D721Med (cell line): ENCODE measurements around the gene RYR1.

Experiments
- DNase-seq: peaks from one replicate; pipeline ENCODE4 v3.0.0; 2011; ENCODE audit warnings: low spot score; ENCODE audit not compliant: insufficient read length
- FAIRE-seq: peaks from 2 replicates; lab custom pipeline; 2011; peaks lifted over from hg19 to GRCh38; lab: Jason Lieb, UNC
- CTCF ChIP-seq: IDR thresholded peaks from 2 replicates; pipeline ENCODE4 v1.5.1; 2012; ENCODE audit warnings: mild to moderate bottlenecking, control low read depth; ENCODE audit not compliant: insufficient read depth; ENCODE audit errors: missing control alignments

The RYR1 gene

GRCh38 chr19:38502410-38503076 lies 69.1 kb downstream of the RYR1 start:
- FAIRE-seq (no peak), DNase-seq (no peak)
- TF ChIP-seq CTCF = no peak

DNA sequence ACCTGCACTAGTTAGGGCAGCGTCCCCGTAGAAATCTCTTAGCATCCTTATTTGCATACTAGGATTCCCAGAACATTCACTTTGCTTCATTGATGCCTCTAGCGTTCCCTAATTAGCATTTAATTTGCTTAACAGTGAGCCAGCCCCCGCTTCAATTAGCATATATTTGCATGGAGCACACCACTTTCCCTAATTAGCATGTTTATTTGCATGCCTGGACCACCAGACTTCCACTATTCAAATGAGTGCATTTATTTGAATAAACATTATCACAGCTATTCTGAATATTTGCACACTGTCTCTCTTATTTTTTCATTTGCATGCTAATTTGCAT lies 69.6 kb downstream of the RYR1 start:
- TF ChIP-seq CTCF = no peak
- DNase-seq (no peak), FAIRE-seq (no peak)

DNA sequence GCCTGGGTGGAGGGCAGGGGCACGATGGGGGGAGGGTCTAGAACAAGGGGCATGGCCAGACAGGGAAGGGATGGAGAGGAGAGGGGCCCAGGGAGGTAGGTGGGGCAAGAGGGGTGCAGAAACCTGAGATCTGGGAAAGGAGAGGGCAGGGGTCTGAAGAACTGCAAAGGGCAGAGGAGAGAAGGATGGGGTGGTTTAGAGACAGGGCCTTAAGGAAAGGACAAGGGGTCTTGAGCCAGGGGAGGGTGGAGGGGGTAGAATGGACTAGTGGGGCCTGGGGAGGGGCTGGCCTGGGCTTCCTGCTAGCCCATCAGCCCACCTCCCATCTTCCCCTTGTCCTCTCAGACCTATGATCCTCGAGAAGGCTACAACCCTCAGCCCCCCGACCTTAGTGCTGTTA lies 72.5 kb downstream of the RYR1 start:
- no peak for FAIRE-seq
- no peak for TF ChIP-seq CTCF
- DNase-seq = no peak

DNA sequence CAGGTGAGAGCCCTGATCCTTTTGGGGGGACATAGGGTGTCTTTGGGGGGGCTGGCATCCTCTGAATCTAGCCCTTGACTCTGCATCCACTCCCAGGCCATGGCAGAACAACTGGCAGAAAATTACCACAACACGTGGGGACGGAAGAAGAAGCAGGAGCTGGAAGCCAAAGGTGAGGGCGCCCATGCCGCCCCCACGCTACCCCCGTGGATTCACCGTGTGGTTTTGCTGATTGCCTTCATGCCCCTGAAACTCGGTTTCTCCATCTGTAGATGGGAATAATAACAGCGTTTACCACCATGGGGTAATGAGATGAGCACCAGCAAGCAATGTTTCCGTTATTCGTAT lies 72.9 kb downstream of the RYR1 start:
- DNase-seq (no peak), FAIRE-seq (no peak)
- no peak for TF ChIP-seq CTCF

- FAIRE-seq = no peak
- DNase-seq = no peak
- TF ChIP-seq CTCF = no peak
Measured at GRCh38 chr19:38506723-38507550, 73.4 kb downstream of the RYR1 start.

- DNase-seq (no peak), FAIRE-seq (no peak)
- no peak for TF ChIP-seq CTCF
Measured at GRCh38 chr19:38507551-38508127, 74.1 kb downstream of the RYR1 start.

GRCh38 chr19:38508507-38508906 lies 75.0 kb downstream of the RYR1 start:
- TF ChIP-seq CTCF = no peak
- FAIRE-seq (no peak), DNase-seq (no peak)
